GM18498 (cell line): ENCODE measurements around the gene PSMF1.
A peak's percentile ranks its signal among the peaks of the same experiment; 100 is the strongest.

Experiments
- ATAC-seq: cut with Tn5 transposase; IDR thresholded peaks from one replicate; pipeline ENCODE4 v1.9.1; 2021; ENCODE audit warnings: mild to moderate bottlenecking, moderate library complexity; ENCODE audit not compliant: unreplicated experiment

PSMF1 gene, protein sequence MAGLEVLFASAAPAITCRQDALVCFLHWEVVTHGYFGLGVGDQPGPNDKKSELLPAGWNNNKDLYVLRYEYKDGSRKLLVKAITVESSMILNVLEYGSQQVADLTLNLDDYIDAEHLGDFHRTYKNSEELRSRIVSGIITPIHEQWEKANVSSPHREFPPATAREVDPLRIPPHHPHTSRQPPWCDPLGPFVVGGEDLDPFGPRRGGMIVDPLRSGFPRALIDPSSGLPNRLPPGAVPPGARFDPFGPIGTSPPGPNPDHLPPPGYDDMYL

DNA sequence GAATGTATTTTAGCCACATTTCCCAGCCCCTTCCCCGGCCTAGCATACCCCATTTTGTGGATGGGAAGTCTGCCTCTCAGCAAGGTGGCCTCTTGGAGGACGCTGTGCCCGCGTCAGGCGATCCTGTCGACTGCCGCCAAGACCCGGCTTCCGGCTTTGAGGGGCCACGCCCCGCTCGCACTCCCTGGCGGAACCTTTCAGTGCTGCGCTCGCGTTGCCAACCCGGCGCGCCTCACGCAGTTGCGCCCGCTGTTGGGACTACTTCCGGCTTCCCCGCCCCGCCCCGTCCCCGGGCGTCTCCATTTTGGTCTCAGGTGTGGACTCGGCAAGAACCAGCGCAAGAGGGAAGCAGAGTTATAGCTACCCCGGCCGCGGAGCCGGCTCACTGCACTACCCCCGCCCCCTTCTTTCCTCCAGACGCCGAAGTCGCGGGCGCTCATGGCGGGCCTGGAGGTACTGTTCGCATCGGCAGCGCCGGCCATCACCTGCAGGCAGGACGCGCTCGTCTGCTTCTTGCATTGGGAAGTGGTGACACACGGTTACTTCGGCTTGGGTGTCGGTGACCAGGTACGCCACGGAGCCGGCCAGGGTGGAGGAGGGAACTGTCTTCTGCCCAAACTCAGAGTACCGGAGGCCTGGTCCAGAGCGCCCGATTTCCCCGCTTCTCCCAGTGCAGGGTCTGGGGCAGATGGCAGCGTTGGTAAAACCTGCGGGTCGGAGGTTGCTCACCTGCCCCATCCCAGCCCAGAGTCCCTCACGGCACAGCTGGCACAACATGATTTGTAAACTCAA, at the start of gene PSMF1:
TSS of gene PSMF1 (plus strand) at position 267 of the 792 bp plus-strand sequence. CDS start at position 439, 172 bp downstream.
- peak; percentile 97 for ATAC-seq

DNA sequence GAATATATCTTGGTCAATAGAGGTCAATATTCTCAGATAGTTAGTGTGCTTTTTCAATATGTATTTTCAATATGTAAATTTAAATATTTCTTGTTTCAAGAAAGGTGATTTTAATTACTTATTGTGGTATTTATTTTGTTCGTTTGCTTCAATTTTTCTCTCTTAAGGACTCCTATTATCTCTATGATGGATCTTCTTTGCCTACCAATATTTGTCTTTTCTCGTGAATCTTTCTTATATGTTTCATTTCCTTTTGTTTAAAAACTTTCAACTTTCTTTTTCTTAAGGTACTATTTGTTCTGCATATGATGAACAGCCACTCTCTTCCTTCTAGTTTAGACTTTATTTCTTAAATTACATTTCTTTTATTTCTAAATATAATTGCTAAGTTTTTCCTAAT, 46.1 kb upstream of the PSMF1 start:
- ATAC-seq = no peak

DNA sequence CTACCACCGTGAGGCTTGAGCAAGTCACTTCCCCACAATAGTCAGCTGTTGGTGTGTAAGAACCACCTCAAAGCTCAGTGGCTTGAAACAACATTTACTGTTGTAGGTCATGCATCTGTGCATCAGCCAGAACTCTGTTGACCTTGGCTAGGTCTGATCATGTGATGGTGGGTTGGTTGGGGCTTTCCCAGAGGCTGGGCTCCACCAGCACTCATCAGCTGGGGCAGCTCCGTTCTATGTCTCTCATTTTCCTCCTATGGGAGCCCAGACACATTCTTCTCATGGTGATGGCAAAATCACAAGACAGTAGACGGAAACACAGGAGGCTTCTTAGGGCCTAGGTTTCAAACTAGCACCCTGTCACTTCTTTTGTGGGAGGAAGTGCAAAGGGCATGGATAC, 42.8 kb upstream of the PSMF1 start:
- no peak for ATAC-seq

DNA sequence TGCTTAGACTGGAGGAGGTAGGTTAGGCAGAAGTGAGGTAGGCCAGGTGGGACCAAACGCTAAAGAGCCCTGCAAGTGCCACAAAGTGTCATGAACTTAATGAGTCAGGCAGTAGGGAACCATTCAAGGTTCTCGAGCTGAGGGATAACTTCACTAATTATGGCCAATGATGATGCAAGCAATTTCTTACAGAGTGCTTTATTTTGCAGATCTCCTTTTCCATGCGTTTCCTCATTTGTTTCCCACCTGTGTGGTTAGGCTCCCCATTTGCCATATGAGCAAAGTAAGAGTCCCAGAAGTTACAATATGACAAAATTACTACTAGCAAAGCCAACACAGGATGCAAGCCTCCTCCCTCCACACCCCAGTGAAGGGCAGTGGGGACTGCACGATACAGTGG, 36.5 kb upstream of the PSMF1 start:
- no peak for ATAC-seq

DNA sequence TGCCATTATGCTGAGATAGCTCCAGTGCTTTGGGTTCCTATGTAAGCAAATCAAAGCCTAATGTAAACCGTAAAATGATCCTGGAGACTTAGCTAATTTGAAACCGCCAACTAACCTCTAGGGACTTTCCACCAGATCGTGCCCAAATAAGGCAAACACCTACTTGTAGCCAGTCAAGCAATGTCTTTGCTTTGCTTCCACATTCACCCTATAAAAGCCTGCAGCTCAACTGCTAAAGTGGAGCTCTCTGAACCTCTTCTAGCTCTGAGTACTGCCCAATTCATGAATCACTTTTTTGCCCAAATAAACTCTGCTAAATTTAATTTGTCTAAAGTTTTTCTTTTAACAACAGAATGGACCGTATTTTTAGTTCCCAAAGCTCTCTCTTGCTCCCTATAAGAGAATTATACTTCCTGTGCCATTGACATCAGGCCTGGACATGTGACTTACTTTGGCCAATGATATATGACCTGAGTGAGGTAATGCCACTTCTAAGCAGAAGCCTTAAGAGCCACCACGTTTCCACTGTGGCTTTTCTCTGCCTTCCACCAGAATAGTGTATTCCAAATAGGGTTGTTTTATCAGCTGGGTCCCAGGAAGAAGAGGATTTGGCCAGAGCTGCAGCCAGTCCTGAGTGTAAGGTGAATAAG, 34.8 kb upstream of the PSMF1 start:
- no peak for ATAC-seq

DNA sequence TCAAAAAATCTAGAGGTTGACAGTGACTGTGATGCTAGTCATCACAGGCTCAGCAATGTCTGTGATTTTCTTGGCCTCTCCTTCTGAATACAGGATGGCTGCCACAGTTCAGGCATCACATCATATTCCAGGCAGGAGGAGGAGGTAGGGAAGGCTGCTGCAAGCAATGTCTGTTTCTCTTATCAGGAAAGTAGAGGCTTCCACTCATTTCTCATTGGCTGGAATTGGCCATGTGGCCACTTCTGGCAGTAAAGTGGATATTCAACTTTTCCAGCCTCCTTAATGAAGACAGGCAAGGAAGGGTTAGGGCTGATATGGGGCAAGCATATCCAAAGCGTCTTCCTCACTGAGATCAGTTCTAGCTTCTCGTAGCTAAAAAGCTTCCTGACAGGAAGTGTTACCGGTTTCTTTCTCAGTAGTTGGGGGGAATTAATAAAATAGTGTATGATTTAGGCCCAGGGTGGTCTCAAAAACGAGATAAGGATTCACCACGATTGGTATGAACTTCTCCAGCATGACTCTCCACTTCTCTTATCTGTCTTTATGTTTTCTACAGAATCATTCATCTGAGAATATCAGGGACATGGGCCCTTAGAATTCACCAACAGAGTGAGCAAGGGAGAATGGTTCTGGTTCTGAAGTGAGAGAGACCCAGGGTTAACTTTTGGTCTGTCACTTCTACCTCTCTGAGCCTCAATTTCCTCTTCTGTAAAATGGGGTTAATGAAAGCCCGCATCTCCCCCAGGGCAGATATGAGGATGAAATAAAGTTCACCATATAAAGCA, 32.7 kb upstream of the PSMF1 start:
- ATAC-seq = no peak

DNA sequence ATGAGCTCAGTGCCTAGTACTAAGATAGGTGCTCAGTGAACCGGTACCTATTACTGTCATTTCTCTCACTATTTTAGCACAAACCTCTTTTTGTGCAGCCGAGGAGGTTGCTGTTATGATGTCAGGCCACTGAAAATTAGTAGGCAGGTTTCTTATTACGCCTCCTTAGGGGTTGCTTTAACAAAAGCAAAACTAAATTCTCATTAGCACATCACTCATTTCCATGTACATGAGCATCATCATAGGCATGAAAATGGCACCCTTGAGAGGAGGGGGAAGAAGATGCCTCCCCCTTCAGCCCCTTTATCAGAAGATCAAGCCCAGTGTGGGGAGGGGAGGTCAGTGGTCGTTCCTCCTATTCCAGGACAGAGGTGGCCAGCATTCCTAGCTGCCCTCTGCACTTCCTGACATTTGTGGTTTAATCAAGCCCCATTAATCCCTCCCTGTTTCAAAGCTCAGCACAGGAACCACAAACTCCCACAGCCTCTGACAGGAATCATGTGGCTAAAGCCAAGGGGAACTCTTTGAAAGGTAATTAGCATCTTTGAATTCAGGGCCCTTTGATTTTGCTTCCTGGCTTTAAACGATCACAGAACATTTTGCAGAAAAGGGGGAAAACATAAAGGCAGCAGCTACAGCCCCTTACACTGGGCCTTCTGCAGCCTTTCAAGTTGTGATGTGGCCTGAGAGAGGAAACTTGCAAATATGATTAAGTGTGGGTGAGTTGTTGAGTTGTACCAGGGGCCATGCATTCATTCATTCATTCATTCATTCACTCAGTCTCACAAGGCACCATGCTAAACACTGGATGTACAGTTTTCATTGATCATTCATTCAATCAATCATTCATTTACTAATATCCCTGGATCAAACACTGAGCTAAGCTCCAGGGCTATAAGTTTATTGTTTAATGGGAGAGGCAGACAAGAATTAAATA, 31.9 kb upstream of the PSMF1 start:
- ATAC-seq = no peak

DNA sequence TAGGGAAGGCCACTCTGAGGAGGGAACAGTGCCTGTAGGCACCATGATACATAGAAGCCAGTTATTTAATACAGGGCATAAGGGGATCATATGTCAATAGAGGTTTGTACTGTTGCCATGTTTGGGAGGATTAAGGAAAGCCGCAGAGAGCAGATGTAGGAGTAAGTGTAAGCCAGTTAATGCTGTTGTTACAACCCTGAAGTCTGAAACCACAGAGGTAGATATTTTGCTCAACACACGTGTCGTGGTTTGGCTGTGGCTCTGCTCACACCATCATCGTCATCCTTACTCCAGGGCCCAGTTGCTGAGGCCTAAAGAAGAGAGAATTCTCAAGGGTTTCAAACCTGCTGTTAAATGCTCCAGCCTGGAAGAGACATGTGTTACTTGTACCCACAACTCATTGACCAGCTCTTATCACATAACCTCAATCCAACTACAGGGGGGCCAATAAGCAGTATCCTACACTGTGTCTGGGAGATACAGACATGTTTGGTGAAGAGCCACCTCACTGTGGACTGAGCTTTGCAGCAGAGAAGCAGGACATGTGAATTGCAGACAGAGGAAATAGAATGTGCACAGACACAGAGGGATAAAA, 31.0 kb upstream of the PSMF1 start:
- ATAC-seq = no peak

DNA sequence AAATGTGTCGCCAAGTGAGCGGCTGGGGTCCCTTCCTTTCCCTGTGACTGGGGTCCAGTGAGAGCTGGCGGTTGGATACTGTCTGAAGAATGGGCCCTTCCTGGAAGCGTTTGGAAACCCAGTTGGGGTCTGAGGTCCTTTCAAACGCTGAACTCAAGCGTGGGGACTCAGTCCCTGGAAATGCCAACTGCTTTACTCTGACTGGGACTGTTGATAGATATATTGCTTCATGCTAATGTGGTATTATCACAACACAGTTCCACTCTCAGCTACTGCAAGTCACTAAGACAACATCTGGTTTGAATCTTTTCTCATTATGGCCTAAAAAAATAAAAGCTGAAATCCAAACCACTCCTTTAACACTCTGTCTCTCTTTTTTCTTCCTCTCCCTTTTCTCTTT, 23.7 kb upstream of the PSMF1 start:
- ATAC-seq = no peak

DNA sequence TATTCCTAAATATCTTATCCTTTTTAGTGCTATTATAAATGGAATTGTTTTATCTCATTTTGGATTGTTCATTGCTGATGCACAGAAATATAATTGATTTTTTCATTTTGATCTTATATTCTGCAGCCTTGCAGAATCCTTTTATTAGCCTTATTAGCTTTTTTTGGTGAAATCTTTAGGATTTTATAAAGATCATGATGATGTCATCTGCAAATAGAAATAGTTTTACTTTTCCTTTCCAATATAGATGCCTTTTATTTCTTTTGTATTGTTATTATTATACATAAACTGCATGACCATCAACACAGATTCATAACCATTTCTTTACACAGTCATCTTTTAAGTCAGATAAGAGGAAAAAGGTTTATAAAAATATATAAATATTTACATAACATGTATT, 16.9 kb upstream of the PSMF1 start:
- no peak for ATAC-seq

DNA sequence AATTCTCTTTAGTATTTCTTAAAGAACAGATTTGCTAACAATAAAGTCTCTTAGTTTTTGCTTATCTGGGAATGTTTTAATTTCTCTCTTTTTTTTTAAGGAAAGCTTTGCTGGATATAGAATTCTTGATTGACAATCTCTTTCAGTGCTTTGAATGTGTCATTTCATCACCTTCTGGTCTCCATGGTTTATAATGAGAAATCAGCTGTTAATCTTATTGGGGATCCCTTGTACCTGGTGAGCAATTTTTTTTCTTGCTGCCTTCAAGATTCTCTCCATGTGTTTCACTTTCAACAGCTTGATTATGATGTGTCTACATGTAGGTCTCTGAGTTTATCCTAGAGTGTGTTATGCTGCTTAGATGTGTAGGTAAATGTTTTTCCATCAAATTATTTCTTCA, 16.4 kb upstream of the PSMF1 start:
- ATAC-seq = no peak

DNA sequence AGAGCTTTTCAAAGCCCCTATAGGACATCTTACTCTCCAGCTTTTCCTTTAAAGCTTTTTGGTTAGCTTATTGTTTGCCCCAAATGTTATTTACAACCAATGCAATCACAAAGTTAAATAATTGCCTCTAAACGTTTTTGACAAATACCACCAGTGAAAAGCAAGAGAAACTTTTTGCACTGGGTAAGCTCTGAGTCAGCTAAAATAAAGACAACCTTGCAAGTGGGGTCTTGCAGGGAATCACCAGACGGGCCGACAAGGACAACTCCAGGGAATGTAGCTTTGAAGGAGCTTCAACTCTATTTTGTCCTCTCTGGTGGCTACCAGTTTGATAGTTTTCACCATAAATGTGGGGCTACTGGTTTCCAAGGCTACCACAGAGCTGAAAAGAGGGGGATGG, 14.7 kb upstream of the PSMF1 start:
- ATAC-seq = no peak

DNA sequence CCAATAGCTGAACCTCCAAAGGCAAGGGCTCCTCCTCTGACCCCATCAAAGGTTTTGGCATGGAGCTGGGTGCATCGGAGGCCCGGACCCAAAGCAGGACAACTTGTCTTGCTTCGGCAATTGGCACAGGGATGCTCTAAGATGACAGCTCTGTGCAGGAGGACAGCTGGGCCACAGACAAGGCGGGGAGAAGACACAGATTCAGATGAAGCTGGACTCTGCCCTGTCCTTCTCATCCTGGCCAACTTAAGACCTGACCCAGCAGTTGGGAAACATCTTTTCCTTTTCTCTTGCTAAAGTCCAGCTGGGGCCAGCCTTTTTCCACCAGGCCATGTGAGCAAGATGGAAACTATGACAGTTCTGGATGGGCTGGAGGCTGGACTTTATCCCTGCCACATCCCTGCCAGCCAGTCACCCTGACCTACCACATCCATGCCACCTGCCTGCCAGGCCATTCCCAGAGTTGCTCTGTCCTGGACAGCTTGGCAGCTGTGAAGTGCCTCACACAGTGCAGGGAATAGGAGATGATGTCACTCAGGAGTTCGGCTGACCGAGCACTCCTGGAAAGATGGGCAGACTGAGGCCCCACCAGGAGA, 12.7 kb upstream of the PSMF1 start:
- no peak for ATAC-seq

DNA sequence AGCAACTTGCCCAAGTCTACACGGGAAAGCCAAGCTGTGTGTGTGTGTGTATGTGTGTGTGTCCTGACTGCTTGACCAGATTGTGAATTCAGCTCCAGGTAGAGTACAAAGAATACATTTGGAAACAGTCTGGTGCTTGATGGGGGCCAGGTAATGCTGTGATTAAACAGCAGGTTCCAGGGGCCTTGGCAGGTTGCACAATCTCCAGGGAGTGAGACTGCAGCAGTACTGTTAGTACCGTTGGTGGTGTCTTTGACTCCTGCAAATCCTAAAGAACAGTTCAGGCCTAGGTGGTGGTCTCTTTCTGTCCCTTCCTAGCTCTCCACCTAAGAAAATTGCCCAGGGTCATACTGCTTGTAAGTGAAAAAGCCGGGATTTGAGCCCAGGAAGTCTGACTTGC, 11.2 kb upstream of the PSMF1 start:
- no peak for ATAC-seq

DNA sequence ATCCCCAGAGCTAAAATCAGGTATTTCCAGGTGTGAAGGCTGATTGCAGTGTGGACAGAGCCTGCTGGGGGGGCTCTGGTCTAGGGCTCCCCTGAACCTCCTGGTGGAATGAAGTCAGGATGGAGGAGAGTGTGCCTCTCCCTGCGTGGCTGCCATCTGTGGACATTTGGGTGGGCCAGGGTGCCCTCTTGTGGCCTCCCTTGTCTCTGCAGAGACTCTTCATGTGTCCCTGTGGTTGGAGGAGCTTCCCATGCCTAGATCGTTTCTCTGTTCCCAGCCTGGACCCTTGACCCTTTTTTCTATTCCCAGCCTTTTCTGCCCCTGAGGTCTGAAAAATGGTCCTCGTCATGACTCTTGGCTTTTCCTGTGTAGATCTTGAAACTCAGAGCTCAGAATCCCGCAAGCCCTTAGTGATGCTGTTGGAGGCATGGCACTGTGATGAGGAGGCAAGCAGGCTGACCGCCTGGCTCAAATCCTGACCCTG, 9.9 kb upstream of the PSMF1 start:
- ATAC-seq = no peak

DNA sequence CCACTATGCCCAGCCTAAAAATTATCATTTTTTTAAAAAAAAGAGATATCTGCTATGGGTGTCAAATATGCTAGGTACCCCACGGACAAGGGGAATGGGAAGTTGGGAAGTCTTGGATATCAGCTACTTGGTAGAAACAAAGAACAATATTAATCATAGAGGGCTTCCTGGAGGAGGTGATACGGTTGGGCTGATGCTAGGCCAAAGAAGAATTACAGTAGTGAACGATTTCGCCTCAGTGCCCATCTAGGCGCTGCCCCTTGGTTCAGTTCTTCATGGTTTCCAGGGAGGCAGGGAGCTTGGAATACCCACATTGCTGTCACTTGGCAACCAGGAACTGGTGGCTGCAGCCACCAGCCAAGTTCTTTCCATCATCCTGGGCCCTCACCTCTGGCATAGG, 5.5 kb upstream of the PSMF1 start:
- ATAC-seq = no peak

DNA sequence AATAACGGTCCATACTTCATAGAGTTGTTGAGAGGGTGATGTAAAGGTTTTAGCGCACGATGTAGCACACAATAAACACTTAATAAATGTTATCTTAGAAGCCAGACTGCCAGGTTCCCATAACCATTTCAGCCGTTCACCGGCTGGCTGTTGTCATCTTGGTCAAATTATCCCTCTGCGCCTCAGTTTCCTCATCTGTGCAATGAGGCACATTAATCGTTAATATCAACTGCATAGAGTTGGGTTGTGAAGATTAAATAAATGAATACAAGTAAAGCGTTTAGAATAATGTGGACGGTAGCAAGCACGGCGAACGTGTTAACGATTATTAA, 432 bp upstream of the PSMF1 start:
- ATAC-seq = no peak

DNA sequence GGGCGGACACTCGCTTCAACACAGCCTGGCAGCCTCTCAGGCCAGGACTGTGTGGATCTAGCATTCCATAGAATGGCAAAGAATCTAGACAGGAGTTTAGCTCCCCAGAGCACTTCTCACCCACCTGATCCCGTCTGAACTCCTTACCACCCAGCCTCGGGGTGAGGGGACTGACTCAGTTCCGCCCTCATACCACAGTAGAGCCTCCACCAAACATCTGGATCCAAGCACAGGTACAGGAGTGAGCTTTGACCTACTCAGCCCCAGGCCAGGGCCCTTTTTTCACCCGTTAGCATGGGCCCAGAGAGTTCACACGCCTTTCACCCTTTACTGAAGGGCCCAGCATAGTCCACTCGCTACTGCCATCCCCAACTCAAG, 715 bp downstream of the PSMF1 start:
- no peak for ATAC-seq

DNA sequence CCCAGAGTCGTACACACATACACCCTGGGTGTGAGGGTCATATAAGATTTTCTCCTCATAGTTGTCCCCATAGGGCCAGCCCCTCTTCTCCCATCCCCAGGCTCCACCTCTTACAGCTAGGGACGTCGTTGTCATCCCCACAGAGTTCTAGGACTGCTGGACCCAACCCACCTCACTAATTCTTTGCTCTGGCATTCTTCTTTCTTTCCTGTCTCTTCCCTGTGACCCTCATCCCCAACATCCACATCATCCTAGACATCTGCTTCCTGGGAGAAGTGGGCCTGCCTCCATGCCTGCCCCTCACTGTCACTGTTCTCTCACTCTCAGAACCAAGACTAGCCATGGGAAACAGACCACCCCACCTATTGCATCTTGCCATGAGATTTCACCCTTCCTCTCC, 1.1 kb downstream of the PSMF1 start:
- ATAC-seq = no peak
